WTC11 (cell line): ENCODE measurements around the gene GOLGA8A.

Experiments used
- GRHL2 ChIP-seq: fragments of 250-450 bp; sonication (Bioruptor Pico); IDR thresholded peaks from 2 replicates; pipeline ENCODE4 v1.8.0; 2022; ENCODE audit warnings: mild to moderate bottlenecking, moderate library complexity; ENCODE audit not compliant: insufficient replicate concordance, severe bottlenecking
- JUN ChIP-seq: sonication (generic); formaldehyde crosslinking; IDR thresholded peaks from 2 replicates; pipeline ENCODE4 v1.8.0; 2023; ENCODE audit warnings: mild to moderate bottlenecking, missing genetic modification reagents
- NFYB ChIP-seq: sonication (generic); formaldehyde crosslinking; conservative IDR thresholded peaks from 2 replicates; pipeline ENCODE4 v1.8.0; 2022; ENCODE audit warnings: low read depth, missing genetic modification reagents
- TF ChIP-seq, protein P1 (sequence below): fragments of 200-600 bp; IDR thresholded peaks from 2 replicates; pipeline ENCODE4 v1.8.0; 2022; ENCODE audit warnings: antibody characterized with exemption
- TF ChIP-seq, protein P2 (sequence below): sonication (generic); formaldehyde crosslinking; IDR thresholded peaks from 2 replicates; pipeline ENCODE4 v1.8.1; 2023; ENCODE audit warnings: mild to moderate bottlenecking, missing genetic modification reagents, moderate library complexity

DNA sequence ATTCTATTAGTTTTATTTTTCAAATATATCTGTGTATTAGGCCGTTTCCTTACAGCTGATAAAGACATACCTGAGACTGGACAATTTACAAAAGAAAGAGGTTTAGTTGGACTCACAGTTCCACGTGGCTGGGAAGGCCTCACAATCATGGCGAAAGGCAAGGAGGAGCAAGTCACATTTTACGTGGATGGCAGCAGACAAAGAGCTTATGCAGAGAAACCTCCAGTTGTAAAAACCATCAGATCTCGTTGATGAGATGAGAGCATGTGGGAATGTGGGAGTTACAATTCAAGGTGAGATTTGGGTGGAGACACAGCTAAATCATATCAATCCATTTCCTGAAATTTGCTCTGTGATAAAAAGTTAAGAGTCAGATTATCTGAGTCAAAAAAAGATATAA is 2.3 kb upstream of the GOLGA8A start:
- TF ChIP-seq GRHL2 (CRISPR knock-in tag): no peak
- TF ChIP-seq, protein P1, sequence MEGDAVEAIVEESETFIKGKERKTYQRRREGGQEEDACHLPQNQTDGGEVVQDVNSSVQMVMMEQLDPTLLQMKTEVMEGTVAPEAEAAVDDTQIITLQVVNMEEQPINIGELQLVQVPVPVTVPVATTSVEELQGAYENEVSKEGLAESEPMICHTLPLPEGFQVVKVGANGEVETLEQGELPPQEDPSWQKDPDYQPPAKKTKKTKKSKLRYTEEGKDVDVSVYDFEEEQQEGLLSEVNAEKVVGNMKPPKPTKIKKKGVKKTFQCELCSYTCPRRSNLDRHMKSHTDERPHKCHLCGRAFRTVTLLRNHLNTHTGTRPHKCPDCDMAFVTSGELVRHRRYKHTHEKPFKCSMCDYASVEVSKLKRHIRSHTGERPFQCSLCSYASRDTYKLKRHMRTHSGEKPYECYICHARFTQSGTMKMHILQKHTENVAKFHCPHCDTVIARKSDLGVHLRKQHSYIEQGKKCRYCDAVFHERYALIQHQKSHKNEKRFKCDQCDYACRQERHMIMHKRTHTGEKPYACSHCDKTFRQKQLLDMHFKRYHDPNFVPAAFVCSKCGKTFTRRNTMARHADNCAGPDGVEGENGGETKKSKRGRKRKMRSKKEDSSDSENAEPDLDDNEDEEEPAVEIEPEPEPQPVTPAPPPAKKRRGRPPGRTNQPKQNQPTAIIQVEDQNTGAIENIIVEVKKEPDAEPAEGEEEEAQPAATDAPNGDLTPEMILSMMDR: no peak
- TF ChIP-seq NFYB (CRISPR knock-in tag): no peak
- TF ChIP-seq, protein P2, sequence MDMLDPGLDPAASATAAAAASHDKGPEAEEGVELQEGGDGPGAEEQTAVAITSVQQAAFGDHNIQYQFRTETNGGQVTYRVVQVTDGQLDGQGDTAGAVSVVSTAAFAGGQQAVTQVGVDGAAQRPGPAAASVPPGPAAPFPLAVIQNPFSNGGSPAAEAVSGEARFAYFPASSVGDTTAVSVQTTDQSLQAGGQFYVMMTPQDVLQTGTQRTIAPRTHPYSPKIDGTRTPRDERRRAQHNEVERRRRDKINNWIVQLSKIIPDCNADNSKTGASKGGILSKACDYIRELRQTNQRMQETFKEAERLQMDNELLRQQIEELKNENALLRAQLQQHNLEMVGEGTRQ (CRISPR knock-in tag): no peak
- no peak for TF ChIP-seq JUN
